ENCODE data around the gene LRRN2.

- TF ChIP-seq YY1 (IDR thresholded peaks at IDR 0.05; ENCODE audit: insufficient read depth, insufficient read length), result no peak
- no peak for TF ChIP-seq SUZ12 (IDR thresholded peaks at IDR 0.05; ENCODE audit: extremely low read depth, insufficient read depth, insufficient read length)
Observed at GRCh38 chr1:204730826-204731459, 45.4 kb upstream of the LRRN2 start.

Measured in NT2/D1 (cell line).